Heart right ventricle (tissue), 16 donors: ENCODE measurements around the gene SDCCAG8. TPM values are rescaled to one million over a fixed set of nuclear protein-coding genes. Genes with fewer than 3 reads are reported as not detected.

Source experiments
- ATAC-seq, 8 donors: fragments of 200-7000 bp; cut with Tn5 transposase; one replicate each; pipeline ENCODE4 v1.9.1; 2020; ENCODE audit warnings: mild to moderate bottlenecking in 8 of 8, moderate library complexity in 8 of 8, moderate number of reproducible peaks in 1 of 8
- DNase-seq, 2 donors: peaks; one replicate each; pipeline ENCODE4 v3.0.0-alpha.2; 2020
- H3K27ac ChIP-seq, 10 donors: fragments of 200-600 bp; sonication (generic) in 2 of 10; one replicate each; pipeline versions ENCODE4 v1.5.0 to v1.8.0; 2020 to 2022; ENCODE audit warnings: mild to moderate bottlenecking in 3 of 10
- H3K27me3 ChIP-seq, 7 donors: fragments of 200-600 bp; one replicate each; pipeline ENCODE4 v1.8.0; 2021 to 2022; ENCODE audit warnings: mild to moderate bottlenecking in 2 of 7
- H3K36me3 ChIP-seq, 9 donors: fragments of 200-600 bp; sonication (generic) in 1 of 9; one replicate each; pipeline versions ENCODE4 v1.5.0 to v1.8.0; 2020 to 2022; ENCODE audit warnings: mild to moderate bottlenecking in 2 of 9
- H3K4me1 ChIP-seq, 9 donors: fragments of 200-600 bp; sonication (generic) in 1 of 9; one replicate each; pipeline versions ENCODE4 v1.5.0 to v1.8.0; 2020 to 2022; ENCODE audit warnings: mild to moderate bottlenecking in 4 of 9
- H3K4me3 ChIP-seq, 10 donors: fragments of 200-600 bp; sonication (generic) in 2 of 10; one replicate each; pipeline versions ENCODE4 v1.5.0 to v1.8.0; 2020 to 2022; ENCODE audit warnings: mild to moderate bottlenecking in 7 of 10, moderate library complexity in 2 of 10
- H3K9me3 ChIP-seq, 11 donors: fragments of 200-600 bp in 10 of 11; sonication (generic) in 2 of 11; one replicate each; pipeline versions ENCODE4 v1.5.0 to v1.8.0; 2013 to 2022; ENCODE audit warnings: mild to moderate bottlenecking in 2 of 11, control low read depth in 1 of 11, moderate library complexity in 1 of 11
- WGBS, 2 donors: extraction: QIAGEN DNeasy Blood & Tissue Kit; methylation state at CpG; one replicate each; pipeline ENCODE4 v1.1.7; 2013; ENCODE audit warnings: inconsistent platforms in 1 of 2; 5-methylcytosine and 5-hydroxymethylcytosine counted together
- intact Hi-C, 10 donors: fragments of 100-400 bp; cut with DNase I; formaldehyde crosslinking; loops; one replicate each; pipeline versions ENCODE4 v1.11.1 to v1.14.2; 2022
- polyA plus RNA-seq, 2 donors: library from polyadenylated mRNA; stranded (reverse); fragments of 200-250 nt; gene quantifications; one replicate each; pipeline ENCODE4 v1.2.3, GENCODE V29; 2013
- total RNA-seq, 10 donors: library from RNA; stranded (reverse); fragmentation: NEBNext Ultra II Directional in 3 of 10; extraction: Animal tissue kit (Norgen Biotek cat#: 25700) in 3 of 10; gene quantifications; one replicate each; pipeline versions ENCODE4 v1.2.1 to v1.2.4, GENCODE V29; 2021 to 2023
- TF ChIP-seq, protein P1 (sequence below), 9 donors: fragments of 200-600 bp; sonication (generic) in 2 of 9; IDR thresholded peaks; one replicate each; pipeline versions ENCODE4 v1.5.0 to v1.8.0; 2021 to 2022; ENCODE audit warnings: antibody characterized with exemption in 9 of 9, mild to moderate bottlenecking in 5 of 9, moderate library complexity in 1 of 9
- donor health status: Arrhythmogenic right ventricular cardiomyopathy.
- donor health status: ischemic (EF 13 %, LVEDD 7.1; RV severe dilation, severe dysfunction).
- donor health status: healthy with polysubstance abuse.
- donor health status: DM: no; HTN: yes; CAD: no.
- donor health status: DM: no; HTN: no; CAD: no.
- donor health status: ischemic (EF 25% LVEDD 6.9; RV normal size, moderate dysfunction).
- donor health status: ischemic (EF 25% LVEDD 5.7; RV mildly dilated, moderate dysfunction).
- donor health status: healthy.
- donor health status: DM: yes; HTN: yes; CAD: no.
- donor health status: Ischemic cardiomyopathy.
- donor health status: ischemic (EF 35%, LVEDD 5.7; RV mildly dilated, moderate dysfunction).
- donor health status: nonischemic (EF 11% LVEDD 7.7; RV severe dilation, severe dysfunction).
- donor health status: DM: yes; HTN: yes; CAD: no.
- donor health status: PGD.
- donor health status: ischemic (EF 29% LVEDD 5.4; RV normal size, mild dysfunction).
- donor health status: nonischemic (EF 23%, LVEDD 6.1; RV moderate dilation, normal function).

The SDCCAG8 gene
- total and polyA plus RNA-seq, 12 donors = 7.7 to 37.1 (median 26.3) TPM

- Histone ChIP-seq H3K27me3 (no peaks in the 10 kb centered on the region), H3K9me3 (no peaks in the 10 kb centered on the region), H3K4me1 (peaks cover 0 to 17% (median 0%) of the 10 kb centered on the region in 9 donors), H3K4me3 (no peak overlapping the region), H3K36me3 (peaks cover 0 to 25% (median 0%) of the 10 kb centered on the region in 9 donors), H3K27ac (no peak overlapping the region)
- no peak for ATAC-seq
- no peak for DNase-seq
- 83 to 85% methylated on average over 20 of the region's 20 CpGs for WGBS, 2 donors
- intact Hi-C loops = no loop called here
- TF ChIP-seq, protein P1, sequence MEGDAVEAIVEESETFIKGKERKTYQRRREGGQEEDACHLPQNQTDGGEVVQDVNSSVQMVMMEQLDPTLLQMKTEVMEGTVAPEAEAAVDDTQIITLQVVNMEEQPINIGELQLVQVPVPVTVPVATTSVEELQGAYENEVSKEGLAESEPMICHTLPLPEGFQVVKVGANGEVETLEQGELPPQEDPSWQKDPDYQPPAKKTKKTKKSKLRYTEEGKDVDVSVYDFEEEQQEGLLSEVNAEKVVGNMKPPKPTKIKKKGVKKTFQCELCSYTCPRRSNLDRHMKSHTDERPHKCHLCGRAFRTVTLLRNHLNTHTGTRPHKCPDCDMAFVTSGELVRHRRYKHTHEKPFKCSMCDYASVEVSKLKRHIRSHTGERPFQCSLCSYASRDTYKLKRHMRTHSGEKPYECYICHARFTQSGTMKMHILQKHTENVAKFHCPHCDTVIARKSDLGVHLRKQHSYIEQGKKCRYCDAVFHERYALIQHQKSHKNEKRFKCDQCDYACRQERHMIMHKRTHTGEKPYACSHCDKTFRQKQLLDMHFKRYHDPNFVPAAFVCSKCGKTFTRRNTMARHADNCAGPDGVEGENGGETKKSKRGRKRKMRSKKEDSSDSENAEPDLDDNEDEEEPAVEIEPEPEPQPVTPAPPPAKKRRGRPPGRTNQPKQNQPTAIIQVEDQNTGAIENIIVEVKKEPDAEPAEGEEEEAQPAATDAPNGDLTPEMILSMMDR (IDR thresholded peaks at IDR 0.05) = no peak
Measured at GRCh38 chr1:243488459-243489157, 232.8 kb downstream of the SDCCAG8 start.

DNA sequence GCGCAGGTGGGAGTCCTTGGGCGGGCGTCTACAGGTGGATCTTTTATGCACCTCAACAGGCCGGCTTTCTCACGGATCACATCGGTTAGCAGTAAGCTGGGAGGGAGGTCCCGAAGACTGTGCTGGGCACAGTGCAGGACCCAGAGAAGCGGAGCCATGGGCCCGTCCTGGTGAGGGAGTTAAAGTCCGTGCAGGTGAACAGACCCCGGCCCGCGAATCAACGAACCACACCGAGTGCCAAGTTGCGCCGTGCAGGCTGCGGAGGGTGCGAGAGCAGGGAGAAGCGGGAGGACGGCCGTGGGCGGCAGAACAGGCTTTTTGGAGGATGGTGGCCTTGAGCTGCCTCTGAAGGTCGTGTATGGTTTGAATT, 233.3 kb downstream of the SDCCAG8 start:
- ATAC-seq (no peak), DNase-seq (no peak)
- H3K27me3 ChIP-seq = no peaks in the 10 kb centered on the region
- 93 to 95% methylated on average over 24 of the region's 24 CpGs for WGBS, 2 donors
- peaks cover 0 to 20% (median 0%) of the 10 kb centered on the region in 9 donors for H3K4me1 ChIP-seq
- intact Hi-C loops = no loop called here
- peaks cover 0 to 25% (median 0%) of the 10 kb centered on the region in 9 donors for H3K36me3 ChIP-seq
- no peak overlapping the region for H3K27ac ChIP-seq
- no peak overlapping the region for H3K4me3 ChIP-seq
- TF ChIP-seq, protein P1 (IDR thresholded peaks at IDR 0.05) = no peak
- no peaks in the 10 kb centered on the region for H3K9me3 ChIP-seq

DNA sequence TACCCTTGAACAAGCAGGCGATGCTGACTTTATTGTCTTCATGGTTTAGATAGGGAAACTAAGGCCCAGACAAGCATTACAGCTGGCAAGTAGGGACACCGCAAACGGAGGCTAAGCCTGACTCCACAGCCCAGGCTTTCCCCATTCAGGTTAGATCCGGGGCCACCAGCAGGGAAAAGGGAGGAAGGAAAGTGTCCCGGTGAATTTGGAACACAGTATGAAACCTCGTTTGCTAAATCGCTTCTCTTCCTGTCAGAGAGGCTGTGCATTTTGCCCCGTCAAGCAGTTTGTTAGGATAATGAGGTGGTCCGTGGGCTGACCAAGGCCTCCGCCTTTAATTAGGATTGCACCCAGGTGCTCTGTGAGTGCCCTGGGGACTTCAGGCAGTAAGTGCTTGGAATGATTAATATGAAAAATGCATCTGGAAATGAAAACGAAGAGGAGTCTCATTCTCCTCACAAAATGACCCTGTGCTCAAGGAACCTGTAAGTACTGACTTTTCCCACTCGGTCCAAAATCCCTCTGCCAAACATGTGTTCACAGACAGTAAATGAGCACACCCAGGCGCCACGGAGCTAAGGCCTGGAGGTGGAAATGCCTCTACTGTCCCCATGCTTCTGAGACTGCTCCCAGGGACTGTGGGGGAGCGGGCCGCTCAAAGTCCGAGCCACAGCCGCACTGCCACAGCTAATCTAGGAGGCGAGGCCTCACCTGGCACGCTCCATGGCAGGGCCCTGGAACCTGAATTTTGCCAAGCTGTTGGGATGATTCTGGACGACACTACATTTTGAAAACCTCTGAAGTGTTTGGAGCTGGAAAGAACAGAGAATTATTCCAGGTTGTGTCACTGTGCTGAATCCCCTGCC, 234.1 kb downstream of the SDCCAG8 start:
- H3K27ac ChIP-seq = no peak overlapping the region
- peaks cover 0 to 25% (median 0%) of the 10 kb centered on the region in 9 donors for H3K36me3 ChIP-seq
- no peak for ATAC-seq
- TF ChIP-seq, protein P1 (IDR thresholded peaks at IDR 0.05) = no peak
- H3K27me3 ChIP-seq = no peaks in the 10 kb centered on the region
- 89 to 90% methylated on average over 21 of the region's 21 CpGs for WGBS, 2 donors
- no peaks in the 10 kb centered on the region for H3K9me3 ChIP-seq
- intact Hi-C loops = no loop called here
- no peak overlapping the region for H3K4me3 ChIP-seq
- no peak for DNase-seq
- H3K4me1 ChIP-seq = peaks cover 0 to 20% (median 0%) of the 10 kb centered on the region in 9 donors

DNA sequence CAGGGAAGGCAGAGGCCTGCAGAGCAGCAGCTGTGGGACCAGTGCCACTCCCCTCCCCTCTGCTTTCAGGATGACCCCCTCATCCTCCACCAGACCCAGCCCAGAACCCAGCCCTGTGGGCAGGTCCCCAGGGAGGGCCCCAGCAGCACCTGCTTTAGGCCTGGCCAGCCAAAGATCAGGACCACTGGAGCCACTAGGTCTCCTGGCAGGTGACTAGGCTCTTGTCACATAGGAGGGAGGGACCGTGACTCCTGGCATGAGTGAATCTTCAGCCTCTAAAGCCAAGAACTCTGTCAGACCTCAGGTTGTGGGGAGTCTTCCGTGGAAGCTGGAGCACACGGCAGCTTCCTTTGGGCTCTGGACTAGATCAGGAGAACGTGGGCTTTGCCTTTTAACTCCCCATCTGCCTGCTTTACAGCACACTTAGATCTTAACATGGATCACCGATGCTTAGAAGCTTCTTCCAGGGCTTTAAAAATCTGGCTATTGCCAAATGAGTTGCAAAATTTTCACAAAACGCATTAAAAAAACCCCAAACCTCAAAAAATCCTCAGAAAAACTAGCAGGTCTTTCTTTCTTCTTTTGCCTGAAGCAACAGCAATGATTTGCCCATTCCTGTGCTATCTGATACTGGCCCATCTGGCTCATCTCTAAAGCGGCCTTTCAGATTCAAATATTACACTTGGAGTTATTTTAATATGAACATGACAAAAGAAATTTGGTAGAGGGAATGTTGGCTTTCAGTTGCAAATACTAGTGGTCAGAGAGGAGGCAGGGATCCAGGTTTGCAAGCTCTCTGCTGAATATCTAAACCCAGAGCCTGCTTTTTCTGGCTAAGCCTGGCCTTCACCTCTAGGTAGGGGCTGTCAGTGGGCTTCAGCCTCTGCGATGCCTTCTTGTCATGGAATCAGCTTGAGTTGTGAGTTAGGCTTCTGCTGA, 235.2 kb downstream of the SDCCAG8 start:
- TF ChIP-seq, protein P1 (IDR thresholded peaks at IDR 0.05) = no peak
- Histone ChIP-seq H3K27me3 (no peaks in the 10 kb centered on the region), H3K36me3 (peaks cover 0 to 25% (median 0%) of the 10 kb centered on the region in 9 donors), H3K27ac (peak overlapping the region in 2 of 10 donors; percentile 2 to 34), H3K4me3 (no peak overlapping the region), H3K9me3 (no peaks in the 10 kb centered on the region), H3K4me1 (peaks cover 0 to 30% (median 6%) of the 10 kb centered on the region in 9 donors)
- intact Hi-C loops = no loop called here
- 83 to 84% methylated on average over 8 of the region's 8 CpGs for WGBS, 2 donors
- peak in 1 of 8 donors; percentile 12 for ATAC-seq
- DNase-seq = no peak
